HG03135 (cell line): Measurements from ENCODE around the gene TMEM92.

Experiments
- ATAC-seq: cut with Tn5 transposase; IDR thresholded peaks from one replicate; pipeline ENCODE4 v1.9.1; 2021; ENCODE audit warnings: mild to moderate bottlenecking, moderate library complexity; ENCODE audit not compliant: unreplicated experiment

TMEM92 gene

GRCh38 chr17:50274142-50274896 lies at the start of gene TMEM92:
Gene TMEM92, plus strand, starts transcription at chr17:50274466. Its CDS starts 36 bp downstream, at chr17:50274502.
- no peak for ATAC-seq

- ATAC-seq, result no peak
These were observed 48.5 kb upstream of the TMEM92 start for GRCh38 chr17:50225701-50226240.

- no peak for ATAC-seq
These were observed 39.7 kb upstream of the TMEM92 start for GRCh38 chr17:50234581-50234980.

- ATAC-seq, result no peak
These were observed 36.4 kb upstream of the TMEM92 start for GRCh38 chr17:50237901-50238300.

GRCh38 chr17:50238601-50239280 lies 35.5 kb upstream of the TMEM92 start:
- no peak for ATAC-seq

GRCh38 chr17:50239937-50240336 lies 34.3 kb upstream of the TMEM92 start:
- no peak for ATAC-seq

- ATAC-seq, result no peak
These were observed 33.4 kb upstream of the TMEM92 start for GRCh38 chr17:50240851-50241250.

GRCh38 chr17:50241431-50241830 lies 32.8 kb upstream of the TMEM92 start:
- no peak for ATAC-seq

- ATAC-seq, result no peak
These were observed 29.5 kb upstream of the TMEM92 start for GRCh38 chr17:50244771-50245170.

- ATAC-seq, result no peak
These were observed 26.0 kb upstream of the TMEM92 start for GRCh38 chr17:50248255-50248654.

GRCh38 chr17:50252781-50253180 lies 21.5 kb upstream of the TMEM92 start:
- ATAC-seq, result no peak

GRCh38 chr17:50255766-50256635 lies 18.3 kb upstream of the TMEM92 start:
- no peak for ATAC-seq

- no peak for ATAC-seq
These were observed 17.2 kb upstream of the TMEM92 start for GRCh38 chr17:50256826-50257618.

- no peak for ATAC-seq
These were observed 16.5 kb upstream of the TMEM92 start for GRCh38 chr17:50257676-50258224.

- no peak for ATAC-seq
These were observed 15.4 kb upstream of the TMEM92 start for GRCh38 chr17:50258647-50259476.

GRCh38 chr17:50259477-50260324 lies 14.6 kb upstream of the TMEM92 start:
- no peak for ATAC-seq

GRCh38 chr17:50260501-50260911 lies 13.8 kb upstream of the TMEM92 start:
- ATAC-seq, result no peak
